ENCODE data around the gene PIK3IP1. TPM values are rescaled to one million over a fixed set of nuclear protein-coding genes. Genes with fewer than 3 reads are reported as not detected.

Gene PIK3IP1
- total and polyA plus RNA-seq, 9 of the 15 experiments (the other 6 are each of a cell fraction or from before 2014, with no cell fraction given), result 0.11 to 1.3 (median 0.77) TPM

- FAIRE-seq, result no peak
- no peak overlapping the region for H2AFZ ChIP-seq (ENCODE audit: low read depth, low read length)
- H4K20me1 ChIP-seq (replicated peaks; ENCODE audit: control insufficient read depth, insufficient read depth, low read length), result no peaks in the 10 kb centered on the region
- no peaks in the 10 kb centered on the region for H3K79me2 ChIP-seq (ENCODE audit: control insufficient read depth, insufficient read depth, low read length)
- peaks cover 4% of the 10 kb centered on the region for H3K9me1 ChIP-seq (ENCODE audit: control insufficient read depth, insufficient read depth, low read length)
- POLR2A ChIA-PET, result interaction anchor here (0.6 to 1.9 kb wide), 5 partner anchors 9 to 174 kb away, joined by 3 to 8 read pairs (median 4); no protein-coding TSS in a partner anchor
- CTCF ChIA-PET (ENCODE audit: low intra/inter-chr PET ratio), result no interaction called here
- peaks cover 17% of the 10 kb centered on the region; the same call in 1 of the 3 replicates for H3K36me3 ChIP-seq (ENCODE audit: control insufficient read depth, insufficient read depth, low read length)
- intact Hi-C loops (cut with micrococcal nuclease) (no loop called here), in situ Hi-C loops (cut with MboI) (no loop called here)
- H3K4me1 ChIP-seq (replicated peaks in 1 of 2; ENCODE audit: control insufficient read depth in 2 of 2, insufficient read depth in 2 of 2, low read length in 2 of 2), result no peaks in the 10 kb centered on the region
- no peak for ATAC-seq
- H3K27ac ChIP-seq (ENCODE audit: extremely low read depth, low read depth, low read length), result no peak overlapping the region
- BruUV-seq (replicated peaks), result no TSS peak
- no peaks in the 10 kb centered on the region for H3K27me3 ChIP-seq (ENCODE audit: control insufficient read depth in 2 of 2, insufficient read depth in 2 of 2, low read length in 2 of 2)
- H3K9ac ChIP-seq (ENCODE audit: insufficient read depth in 1 of 2, low read depth in 2 of 2, low read length in 2 of 2), result no peak overlapping the region
- no peak for DNase-seq (ENCODE audit: extremely low read depth in 1 of 4, low spot score in 3 of 4)
- H3K4me3 ChIP-seq, result no peak overlapping the region
- no peaks in the 10 kb centered on the region for H3K9me3 ChIP-seq (replicated peaks; ENCODE audit: control insufficient read depth, insufficient read depth, low read depth, low read length)
- 83% methylated on average over 6 of the region's 13 CpGs for WGBS (ENCODE audit: insufficient coverage, low coverage, missing lambda C conversion rate)
- no peak overlapping the region for H3K4me2 ChIP-seq (ENCODE audit: insufficient read depth, low read length)
- TF ChIP-seq SPI1 (IDR thresholded peaks at IDR 0.05; ENCODE audit: borderline replicate concordance, low read depth, low read length) (no peak), ZBTB43 (CRISPR knock-in tag; IDR thresholded peaks at IDR 0.05) (no peak), HCFC1 (IDR thresholded peaks at IDR 0.05; ENCODE audit: low read depth, low read length) (no peak), ZNF3 (CRISPR knock-in tag; IDR thresholded peaks at IDR 0.05) (no peak), E2F1 (CRISPR knock-in tag; IDR thresholded peaks at IDR 0.05) (no peak), CBFA2T2 (conservative IDR thresholded peaks at IDR 0.05) (no peak), U2AF2 (optimal IDR thresholded peaks at IDR 0.05; ENCODE audit: low read depth, low read length) (no peak), ZNF551 (CRISPR knock-in tag; IDR thresholded peaks at IDR 0.05) (no peak), MYC (IDR thresholded peaks at IDR 0.05; ENCODE audit: low read depth, low read length) (no peak), MYC (CRISPR knock-in tag; IDR thresholded peaks at IDR 0.05; ENCODE audit: borderline replicate concordance, low read depth) (no peak), HMGN3 (IDR thresholded peaks at IDR 0.05; ENCODE audit: borderline replicate concordance, extremely low read depth, insufficient read length, low read depth, low read length) (no peak), GABPA (tag; conservative IDR thresholded peaks at IDR 0.05; ENCODE audit: low read depth) (no peak), LCOR (CRISPR knock-in tag; IDR thresholded peaks at IDR 0.05) (no peak), KLF1 (tag; IDR thresholded peaks at IDR 0.05) (no peak), HMGXB4 (CRISPR knock-in tag; IDR thresholded peaks at IDR 0.05) (no peak), ZKSCAN1 (IDR thresholded peaks at IDR 0.05; ENCODE audit: low read depth, low read length) (no peak), IFI16 (CRISPR knock-in tag; IDR thresholded peaks at IDR 0.05) (no peak)
Observed at GRCh38 chr22:31262312-31263133, 29.8 kb downstream of the PIK3IP1 start.
